ENCODE data around the gene C1QL4.
"Not testable (repeated sequence)": the region's sequence is repeated elsewhere in the genome, so short reads cannot be mapped to it uniquely, and the experiment has no call there.

The C1QL4 gene

DNA sequence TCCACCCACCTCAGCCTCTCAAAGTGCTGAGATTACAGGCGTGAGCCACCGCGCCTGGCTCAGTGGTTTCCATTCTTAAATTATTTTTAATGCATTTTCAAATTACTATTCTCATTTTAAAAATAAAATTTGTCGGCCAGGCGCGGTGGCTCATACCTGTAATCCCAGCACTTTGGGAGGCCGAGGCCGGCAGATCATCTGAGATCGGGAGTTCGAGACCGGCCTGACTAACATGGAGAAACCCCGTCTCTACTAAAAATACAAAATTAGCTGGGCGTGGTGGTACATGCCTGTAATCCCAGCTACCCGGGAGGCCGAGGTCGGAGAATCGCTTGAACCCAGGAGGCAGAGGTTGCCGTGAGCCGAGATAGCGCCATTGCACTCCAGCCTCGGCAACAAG, 3.2 kb downstream of the C1QL4 start:
- DNase-seq (ENCODE audit: low read depth), result not testable (repeated sequence)

DNA sequence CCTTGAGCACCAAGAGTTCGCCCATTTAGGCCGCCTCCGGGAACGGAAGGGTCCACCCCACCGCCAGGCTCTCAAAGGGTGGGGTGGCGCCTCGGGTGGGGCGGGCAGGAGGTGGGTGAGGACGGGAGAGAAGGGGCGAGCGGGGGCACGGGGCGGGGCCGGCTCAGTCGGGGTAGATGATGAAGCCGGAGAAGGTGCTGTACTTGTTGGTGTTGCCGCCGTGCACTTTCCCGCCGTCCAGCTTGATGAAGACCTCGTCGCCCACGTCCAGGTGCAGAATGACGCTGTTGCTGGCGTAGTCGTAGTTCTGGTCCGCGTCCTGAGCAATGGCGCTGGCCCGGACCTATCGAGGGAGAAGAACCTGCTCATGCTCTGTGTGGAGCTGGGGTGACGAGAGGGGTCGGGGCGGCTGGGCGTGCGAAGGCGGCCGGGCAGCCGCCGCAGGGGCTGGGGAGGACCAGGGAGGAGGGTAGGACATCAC, 4.1 kb downstream of the C1QL4 start:
- no peak for DNase-seq (ENCODE audit: low read depth)

DNA sequence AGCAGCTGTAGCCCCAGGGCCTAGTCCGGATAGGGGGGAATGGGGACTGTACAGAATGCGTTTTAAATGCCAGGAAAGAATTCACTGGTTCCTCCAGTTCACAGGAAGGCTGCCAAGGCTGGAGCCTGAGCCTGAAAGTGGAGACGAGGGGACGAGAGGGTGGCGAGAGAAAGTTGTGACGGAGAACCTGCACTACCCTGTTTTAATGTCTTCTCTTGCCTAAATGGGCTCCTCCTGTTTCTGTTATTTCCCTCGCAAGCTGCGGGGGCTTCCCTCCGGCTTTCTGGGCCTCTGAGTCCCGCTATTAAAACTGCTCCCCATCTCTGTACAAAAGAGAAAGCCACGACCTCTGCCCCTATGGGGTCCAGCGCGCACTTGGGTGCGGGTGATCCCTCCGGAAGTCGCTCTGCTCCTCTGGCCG, 4.5 kb downstream of the C1QL4 start:
- DNase-seq (ENCODE audit: low read depth), result no peak

DNA sequence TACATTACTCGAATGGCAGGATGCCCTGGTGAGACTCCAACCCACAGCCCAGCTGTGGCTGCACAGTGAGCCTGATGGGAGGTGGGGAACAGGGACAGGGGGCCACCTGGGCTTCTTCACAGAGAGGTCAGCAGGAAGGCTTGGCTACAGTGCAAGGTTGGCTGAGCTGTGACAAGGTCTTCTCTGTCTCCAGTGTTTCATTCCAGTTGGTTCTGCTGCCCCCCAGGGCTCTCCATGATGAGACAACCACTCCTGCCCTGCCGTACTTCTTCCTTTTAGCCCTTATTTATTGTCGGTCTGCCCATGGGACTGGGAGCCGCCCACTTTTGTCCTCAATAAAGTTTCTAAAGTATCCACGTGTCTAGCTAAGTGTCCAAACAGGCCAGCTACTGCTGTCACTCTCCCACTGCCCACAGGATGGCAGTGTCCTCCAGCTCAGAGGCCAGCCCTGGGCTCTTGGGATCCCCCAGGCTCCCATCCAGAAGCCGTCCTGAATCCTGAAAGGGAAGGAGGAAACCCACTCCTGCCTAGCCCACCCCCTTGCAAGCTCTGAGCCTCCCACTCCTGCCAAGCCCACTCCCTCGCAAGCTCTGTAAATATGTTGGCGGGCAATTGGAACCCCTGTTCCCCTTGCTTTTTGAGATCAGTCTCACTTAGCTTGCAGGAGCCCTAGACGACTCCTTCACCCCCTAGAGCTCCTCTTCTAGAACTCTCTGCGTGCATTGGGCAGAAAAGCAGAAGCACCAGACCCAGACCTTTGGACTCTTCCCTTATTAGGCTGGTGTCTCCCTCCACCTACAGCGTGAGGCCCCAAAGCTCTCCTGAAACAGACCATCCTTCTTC, 5.4 kb downstream of the C1QL4 start:
- DNase-seq (ENCODE audit: low read depth), result peak; percentile 64

DNA sequence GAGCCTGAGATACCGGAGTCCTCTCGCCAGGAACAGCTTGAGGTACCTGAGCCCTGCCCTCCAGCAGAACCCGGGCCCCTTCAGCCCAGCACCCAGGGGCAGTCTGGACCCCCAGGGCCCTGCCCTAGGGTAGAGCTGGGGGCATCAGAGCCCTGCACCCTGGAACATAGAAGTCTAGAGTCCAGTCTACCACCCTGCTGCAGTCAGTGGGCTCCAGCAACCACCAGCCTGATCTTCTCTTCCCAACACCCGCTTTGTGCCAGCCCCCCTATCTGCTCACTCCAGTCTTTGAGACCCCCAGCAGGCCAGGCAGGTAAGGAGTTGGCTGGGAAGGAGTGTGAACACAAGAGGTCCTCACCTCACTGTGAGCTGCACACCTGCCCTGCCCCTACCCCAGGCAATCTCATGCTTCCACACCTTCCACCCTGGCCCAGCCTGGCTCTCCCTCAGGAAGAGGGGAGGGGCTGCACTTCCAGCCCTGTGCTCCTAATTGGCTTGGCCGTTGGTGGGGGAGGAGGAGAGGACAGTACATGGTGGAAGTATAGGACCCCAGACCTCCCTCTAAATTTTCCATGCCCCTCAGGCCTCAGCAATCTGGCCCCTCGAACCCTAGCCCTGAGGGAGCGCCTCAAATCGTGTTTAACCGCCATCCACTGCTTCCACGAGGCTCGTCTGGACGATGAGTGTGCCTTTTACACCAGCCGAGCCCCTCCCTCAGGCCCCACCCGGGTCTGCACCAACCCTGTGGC, 6.2 kb downstream of the C1QL4 start:
- no peak for DNase-seq (ENCODE audit: low read depth)

DNA sequence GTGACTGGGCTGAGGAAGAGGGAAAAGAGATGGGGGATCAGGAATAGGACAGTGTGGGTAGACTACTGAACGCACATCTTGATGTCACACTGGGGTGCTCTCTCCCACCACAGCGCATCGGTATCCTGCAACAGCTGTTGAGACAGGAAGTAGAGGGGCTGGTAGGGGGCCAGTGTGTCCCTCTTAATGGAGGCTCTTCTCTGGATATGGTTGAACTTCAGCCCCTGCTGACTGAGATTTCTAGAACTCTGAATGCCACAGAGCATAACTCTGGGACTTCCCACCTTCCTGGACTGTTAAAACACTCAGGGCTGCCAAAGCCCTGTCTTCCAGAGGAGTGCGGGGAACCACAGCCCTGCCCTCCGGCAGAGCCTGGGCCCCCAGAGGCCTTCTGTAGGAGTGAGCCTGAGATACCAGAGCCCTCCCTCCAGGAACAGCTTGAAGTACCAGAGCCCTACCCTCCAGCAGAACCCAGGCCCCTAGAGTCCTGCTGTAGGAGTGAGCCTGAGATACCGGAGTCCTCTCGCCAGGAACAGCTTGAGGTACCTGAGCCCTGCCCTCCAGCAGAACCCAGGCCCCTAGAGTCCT, 6.9 kb downstream of the C1QL4 start:
- DNase-seq (ENCODE audit: low read depth), result no peak

DNA sequence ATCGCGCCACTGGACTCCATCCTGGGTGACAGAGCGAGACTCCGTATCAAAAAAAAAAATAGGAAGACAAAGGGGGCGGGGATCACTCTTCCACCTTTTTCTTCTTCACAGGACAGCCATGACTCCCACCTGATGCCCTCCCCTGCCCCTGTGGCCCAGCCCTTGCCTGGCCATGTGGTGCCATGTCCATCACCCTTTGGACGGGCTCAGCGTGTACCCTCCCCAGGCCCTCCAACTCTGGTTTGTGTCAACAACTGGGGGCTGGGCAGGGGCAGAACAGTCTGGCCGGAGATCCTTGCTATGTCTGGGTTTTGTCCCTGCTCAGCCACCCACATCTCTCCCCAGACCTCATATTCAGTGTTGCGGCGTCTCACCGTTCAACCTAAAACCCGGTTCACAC, 8.2 kb downstream of the C1QL4 start:
- no peak for DNase-seq (ENCODE audit: low read depth)

DNA sequence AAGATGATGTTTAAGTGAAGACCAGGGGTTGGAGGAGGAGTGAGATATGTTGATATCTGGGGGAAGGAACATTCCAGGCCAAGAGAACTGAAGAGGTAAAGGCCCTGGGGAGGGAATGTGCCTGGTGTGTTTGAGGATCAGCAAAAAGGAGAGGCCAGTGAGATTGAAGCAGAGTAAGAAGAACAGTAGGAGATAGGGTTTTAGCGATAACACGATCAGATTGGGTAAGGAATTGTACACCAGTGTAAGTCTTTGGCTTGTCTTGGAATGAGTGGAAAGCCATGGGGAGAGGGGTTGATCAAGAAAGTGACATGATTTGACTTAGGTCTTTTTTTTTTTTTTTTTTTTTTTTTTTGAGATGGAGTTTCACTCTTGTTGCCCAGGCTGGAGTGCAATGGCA, 9.1 kb downstream of the C1QL4 start:
- no peak for DNase-seq (ENCODE audit: low read depth)

DNA sequence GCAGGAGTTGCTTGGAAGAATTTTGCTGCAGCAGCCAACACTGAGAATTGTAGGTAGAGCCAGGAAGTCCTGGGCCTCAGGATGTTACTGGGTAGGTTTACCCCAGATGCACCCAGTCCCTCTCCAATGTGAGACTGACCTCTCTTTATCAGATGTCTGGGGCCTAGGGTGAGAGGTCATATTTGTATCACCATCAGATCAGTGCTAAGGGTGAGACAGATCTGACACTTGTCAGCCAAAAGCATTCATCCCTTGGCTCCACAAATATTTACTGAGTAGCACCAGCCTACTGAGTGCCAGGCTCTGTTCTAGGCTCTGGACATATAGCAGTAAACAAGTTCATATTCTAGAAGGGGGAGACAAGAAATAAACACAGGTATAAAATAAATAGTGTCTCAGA, 9.6 kb downstream of the C1QL4 start:
- no peak for DNase-seq (ENCODE audit: low read depth)

DNA sequence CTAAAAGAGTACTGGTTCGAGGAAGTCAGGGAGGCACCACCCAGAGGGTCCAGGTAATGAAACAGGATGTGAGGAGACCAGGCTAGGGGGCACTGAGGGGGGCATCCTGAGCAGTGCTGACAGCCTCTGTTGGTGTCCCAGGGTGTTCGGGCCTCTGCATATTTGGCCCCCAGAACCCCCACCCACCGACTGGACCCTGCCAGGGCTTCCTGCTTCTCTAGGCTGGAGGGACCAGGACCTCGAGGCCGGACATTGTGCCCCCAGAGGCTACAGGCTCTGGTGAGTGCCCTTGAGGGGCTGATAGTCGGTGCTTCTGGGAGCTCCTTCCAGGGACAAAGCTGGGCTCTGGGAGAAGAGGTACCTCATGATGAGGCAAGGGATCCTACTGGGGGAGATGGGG, 11.4 kb downstream of the C1QL4 start:
- DNase-seq (ENCODE audit: low read depth), result no peak

DNA sequence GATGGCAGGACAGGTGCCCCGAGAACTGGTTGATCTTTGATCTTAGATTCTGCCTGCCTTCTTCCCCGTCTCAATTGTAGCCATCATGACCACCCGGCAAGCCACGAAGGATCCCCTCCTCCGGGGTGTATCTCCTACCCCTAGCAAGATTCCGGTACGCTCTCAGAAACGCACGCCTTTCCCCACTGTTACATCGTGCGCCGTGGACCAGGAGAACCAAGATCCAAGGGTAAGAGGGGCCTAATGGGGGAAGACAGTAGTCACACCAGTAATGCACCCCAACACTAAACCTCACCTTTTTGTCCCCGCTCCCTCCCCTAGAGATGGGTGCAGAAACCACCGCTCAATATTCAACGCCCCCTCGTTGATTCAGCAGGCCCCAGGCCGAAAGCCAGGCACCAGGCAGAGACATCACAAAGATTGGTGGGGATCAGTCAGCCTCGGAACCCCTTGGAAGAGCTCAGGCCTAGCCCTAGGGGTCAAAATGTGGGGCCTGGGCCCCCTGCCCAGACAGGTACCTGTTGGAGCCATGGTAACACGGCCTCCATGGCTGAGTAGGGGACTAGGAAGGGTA, 13.4 kb downstream of the C1QL4 start:
- no peak for DNase-seq (ENCODE audit: low read depth)

DNA sequence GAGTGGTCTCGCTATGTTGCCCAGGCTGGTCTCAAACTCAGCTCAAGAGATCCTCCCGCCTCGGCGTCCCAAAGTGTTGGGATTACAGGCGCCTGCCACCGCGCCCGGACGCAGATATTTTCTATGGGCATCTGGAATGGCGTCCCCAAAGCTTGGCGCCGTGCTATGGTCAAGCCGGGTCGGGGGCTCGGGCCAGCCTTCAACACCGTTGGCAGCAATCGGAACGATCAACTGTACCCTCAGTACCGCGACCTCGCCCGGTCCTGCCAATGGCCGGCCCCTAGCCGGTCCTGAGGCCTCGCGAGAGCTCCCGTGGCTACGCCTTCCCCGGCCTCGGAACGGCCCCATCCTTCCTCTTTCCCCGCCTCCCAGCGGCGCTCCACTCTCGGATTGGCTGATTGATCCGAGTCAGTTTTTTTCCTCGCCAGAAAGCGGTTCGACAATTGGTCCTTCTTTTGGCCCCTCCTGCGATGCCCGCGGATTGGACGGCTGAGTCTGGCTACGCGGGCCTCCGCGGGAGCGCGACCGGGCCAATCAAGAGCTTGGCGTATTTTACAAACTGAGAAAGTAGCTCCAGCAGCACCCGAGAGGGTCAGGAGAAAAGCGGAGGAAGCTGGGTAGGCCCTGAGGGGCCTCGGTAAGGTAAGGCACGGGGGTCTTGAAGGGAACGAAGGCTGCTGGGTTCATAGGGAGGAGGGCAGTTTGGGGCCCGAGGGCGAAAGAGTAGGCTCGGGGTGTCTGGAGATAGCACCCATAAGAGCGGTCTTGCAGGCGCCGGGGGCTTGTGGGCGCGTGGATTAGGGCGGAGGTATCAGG, 14.1 kb downstream of the C1QL4 start, which contains the start of gene TROAP:
Gene TROAP, plus strand, starts transcription at position 548 of the 816 bp plus-strand sequence. CDS start 354 bp downstream, outside the sequence.
- DNase-seq (ENCODE audit: low read depth), result peak; percentile 94

DNA sequence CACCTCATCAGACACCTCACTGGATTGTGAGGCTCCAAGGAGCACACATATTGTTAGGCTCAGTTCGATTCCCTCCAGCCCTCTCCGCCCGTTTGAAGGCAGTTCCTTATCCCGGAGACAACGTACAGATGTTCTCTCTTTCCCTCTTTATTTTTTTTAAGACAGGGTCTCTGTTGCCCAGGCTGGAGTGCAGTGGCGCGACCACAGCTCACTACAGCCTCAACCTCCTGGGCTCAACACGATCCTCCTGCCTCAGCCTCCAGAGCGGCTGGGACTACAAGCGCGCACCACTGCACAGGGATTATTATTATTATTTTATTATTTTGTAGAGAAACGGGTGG, 14.7 kb downstream of the C1QL4 start:
- DNase-seq (ENCODE audit: low read depth), result no peak

DNA sequence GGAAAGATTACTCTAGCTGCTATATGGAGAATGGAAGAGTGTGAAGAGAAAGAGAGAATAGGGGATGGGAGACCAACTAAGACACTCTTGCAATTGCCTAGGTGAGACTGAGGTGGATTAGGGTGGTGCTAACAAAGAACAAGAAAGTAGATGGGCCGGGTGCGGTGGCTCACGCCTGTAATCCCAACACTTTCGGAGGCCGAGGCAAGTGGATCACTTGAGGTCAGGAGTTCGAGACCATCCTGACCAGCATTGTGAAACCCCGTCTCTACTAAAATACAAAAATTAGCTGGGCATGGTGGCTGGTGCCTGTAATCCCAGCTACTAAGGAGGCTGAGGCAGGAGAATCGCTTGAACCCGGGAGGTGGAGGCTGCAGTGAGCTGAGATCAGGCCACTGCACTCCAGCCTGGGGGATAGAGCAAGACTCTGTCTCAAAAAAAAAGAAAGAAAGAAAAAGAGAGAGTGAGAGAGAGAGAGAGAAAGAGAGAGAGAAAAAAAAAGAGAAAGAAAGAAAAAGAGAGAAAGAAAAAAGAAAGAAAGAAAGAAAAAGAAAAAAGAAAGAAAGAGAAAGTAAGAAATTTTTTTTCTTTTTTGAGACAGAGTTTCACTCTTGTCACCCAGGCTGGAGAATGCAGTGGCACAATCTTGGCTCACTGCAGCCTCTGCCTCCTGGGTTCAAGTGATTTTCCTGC, 16.4 kb downstream of the C1QL4 start:
- DNase-seq (ENCODE audit: low read depth), result not testable (repeated sequence)

DNA sequence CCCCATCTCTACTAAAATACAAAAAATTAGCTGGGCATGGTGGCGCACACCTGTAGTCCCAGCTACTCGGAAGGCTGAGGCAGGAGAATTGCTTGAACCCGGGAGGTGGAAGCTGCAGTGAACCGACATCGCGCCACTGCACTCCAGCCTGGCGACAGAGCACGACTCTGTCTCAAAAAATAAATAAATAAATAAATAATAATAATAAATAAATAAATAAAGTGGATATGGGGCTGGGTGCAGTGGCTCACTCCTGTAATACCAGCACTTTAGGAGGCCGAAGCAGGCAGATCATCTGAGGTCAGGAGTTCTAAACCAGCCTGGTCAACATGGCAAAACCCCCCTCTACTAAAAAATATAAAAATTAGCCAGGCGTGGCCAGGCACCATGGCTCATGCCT, 19.9 kb downstream of the C1QL4 start:
- DNase-seq (ENCODE audit: low read depth), result not testable (repeated sequence)

DNA sequence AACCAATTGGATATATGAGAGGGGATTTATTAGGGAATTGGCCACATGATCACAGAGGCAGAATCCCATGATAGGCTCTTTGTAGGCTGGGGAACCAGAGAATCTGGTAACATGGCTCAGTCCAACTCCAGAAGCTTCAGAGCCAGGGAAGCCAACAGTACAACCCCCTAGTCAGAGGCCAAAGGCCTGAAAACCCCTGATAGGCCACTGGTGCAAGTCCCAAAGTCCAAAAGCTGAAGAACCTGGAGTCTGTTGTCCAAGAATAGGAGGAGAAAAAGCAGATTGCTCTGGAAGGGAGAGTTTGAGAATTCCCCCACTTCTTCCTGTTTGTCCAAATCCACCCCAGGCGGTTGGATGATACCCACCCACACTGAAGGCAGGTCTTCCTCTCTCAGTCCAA, 22.2 kb downstream of the C1QL4 start:
- no peak for DNase-seq (ENCODE audit: low read depth)

DNA sequence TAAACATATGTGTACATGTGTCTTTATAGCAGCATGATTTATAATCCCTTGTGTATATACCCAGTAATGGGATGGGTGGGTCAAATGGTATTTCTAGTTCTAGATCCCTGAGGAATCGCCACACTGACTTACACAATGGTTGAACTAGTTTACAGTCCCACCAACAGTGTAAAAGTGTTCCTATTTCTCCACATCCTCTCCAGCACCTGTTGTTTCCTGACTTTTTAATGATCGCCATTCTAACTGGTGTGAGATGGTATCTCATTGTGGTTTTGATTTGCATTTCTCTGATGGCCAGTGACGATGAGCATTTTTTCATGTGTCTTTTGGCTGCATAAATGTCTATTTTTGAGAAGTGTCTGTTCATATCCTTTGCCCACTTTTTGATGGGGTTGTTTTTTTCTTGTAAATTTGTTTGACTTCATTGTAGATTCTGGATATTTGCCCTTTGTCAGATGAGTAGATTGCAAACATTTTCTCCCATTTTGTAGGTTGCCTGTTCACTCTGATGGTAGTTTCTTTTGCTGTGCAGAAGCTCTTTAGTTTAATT, 26.5 kb downstream of the C1QL4 start:
- DNase-seq (ENCODE audit: low read depth), result not testable (repeated sequence)

DNA sequence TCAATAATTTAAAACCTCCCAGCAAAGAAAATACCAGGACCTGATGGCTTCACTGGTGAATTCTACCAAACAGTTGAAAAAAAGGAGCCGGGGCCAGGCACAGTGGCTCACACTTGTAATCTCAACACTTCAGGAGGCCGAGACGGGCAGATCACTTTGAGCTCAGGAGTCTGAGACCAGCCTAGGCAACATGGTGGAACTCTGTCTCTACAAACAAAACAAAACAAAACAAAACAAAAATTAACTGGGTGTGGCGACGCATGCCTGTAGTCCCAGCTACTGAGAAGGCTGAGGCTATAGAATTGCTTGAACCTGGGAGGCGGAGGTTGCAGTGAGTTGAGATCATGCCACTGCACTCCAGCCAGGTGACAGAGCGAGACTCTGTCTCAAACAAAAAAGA, 27.6 kb downstream of the C1QL4 start:
- no peak for DNase-seq (ENCODE audit: low read depth)

DNA sequence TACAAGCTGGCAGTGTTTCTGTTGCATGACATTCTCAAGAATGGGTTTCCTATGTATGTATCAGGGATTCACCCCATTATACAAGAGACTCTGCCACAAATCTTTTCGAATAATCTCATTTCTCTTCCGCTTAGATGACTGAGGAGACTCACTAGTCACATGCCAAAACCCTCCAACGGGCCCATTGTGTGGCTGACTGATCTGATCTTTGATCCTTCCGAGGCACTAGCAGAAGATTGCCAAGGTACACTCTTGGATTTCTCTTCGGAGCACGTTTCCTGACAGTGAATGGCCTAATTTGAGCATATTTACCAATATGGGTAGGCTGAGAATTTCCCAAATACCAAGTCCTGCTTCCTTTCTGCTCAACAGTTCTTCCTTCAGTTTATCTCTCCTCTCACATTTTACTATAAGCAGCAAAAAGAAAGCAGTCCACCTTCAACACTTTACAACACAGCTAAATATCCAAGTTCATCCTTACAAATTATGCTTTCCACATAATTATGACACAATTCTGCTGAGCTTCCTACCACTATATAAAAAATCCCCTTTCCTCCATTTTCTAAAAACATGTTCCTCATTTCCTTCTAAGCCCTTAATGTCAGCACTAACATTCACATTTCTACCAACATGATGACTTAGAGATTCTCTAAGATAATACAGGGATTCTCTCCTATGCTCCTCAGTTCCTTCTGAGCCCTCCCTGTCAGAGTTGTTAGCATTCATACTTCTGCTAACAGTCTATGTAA, 31.1 kb downstream of the C1QL4 start:
- no peak for DNase-seq (ENCODE audit: low read depth)

DNA sequence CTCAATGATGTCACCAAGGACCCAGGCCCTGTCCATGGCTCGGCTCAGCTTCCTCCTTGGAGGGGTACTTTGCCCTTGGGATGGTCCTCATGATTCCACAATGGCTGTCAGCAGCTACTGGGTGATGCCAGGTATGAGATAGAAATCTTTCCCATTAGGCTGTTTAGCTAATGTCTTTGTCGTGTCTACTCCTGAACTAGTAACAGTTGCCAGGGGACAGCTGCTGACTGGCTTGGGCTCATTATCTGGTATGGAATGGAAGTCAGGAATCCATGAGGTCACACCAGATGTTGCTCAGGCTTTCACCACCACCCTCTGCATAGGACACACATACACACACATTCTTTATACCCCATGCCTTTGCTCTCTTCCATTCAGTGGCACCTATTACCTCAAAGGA, 32.8 kb downstream of the C1QL4 start:
- DNase-seq (ENCODE audit: low read depth), result no peak

All from fibroblast of the conjunctiva (primary cell).